WTC11 (cell line): ENCODE results near the gene BAIAP3.

ENCODE experiments used
- ATF6 ChIP-seq: sonication (generic); formaldehyde crosslinking; IDR thresholded peaks from 2 replicates; pipeline ENCODE4 v1.8.1; 2023; ENCODE audit warnings: mild to moderate bottlenecking, missing genetic modification reagents
- CTCF ChIP-seq: fragments of 200-600 bp; IDR thresholded peaks from 2 replicates; pipeline ENCODE4 v1.8.0; 2022; ENCODE audit warnings: antibody characterized with exemption
- HMGXB4 ChIP-seq: sonication (generic); formaldehyde crosslinking; IDR thresholded peaks from 2 replicates; pipeline ENCODE4 v1.8.1; 2023; ENCODE audit warnings: mild to moderate bottlenecking, moderate library complexity, missing genetic modification reagents
- MAX ChIP-seq: sonication (generic); formaldehyde crosslinking; IDR thresholded peaks from 2 replicates; pipeline ENCODE4 v1.8.0; 2022; ENCODE audit warnings: mild to moderate bottlenecking, missing genetic modification reagents
- ZMAT4 ChIP-seq: fragments of 250-450 bp; sonication (Bioruptor Pico); IDR thresholded peaks from 2 replicates; pipeline ENCODE4 v1.9.0; 2021; ENCODE audit warnings: mild to moderate bottlenecking

GRCh38 chr16:1355591-1355990 lies 22.1 kb downstream of the BAIAP3 start:
- TF ChIP-seq MAX (CRISPR knock-in tag) (no peak), ZMAT4 (CRISPR knock-in tag) (no peak), CTCF (no peak), ATF6 (CRISPR knock-in tag) (no peak), HMGXB4 (no peak)
